Karpas-422 (cell line): ENCODE measurements around the gene CCNT2. TPM values are rescaled to one million over a fixed set of nuclear protein-coding genes. Genes with fewer than 3 reads are reported as not detected.

Experiments
- DNase-seq: peaks from one replicate; pipeline ENCODE4 v3.0.0-alpha.2; 2015
- H2AFZ ChIP-seq: fragments of 200-600 bp; sonication (generic); 2 replicates; pipeline ENCODE4 v1.6.1; 2014; ENCODE audit warnings: antibody characterized with exemption, low read length, mixed read lengths
- H3K27ac ChIP-seq: fragments of 200-600 bp; sonication (generic); 2 replicates; pipeline ENCODE4 v1.5.1; 2014; ENCODE audit warnings: mild to moderate bottlenecking, low read length, moderate library complexity
- H3K27me3 ChIP-seq: fragments of 200-600 bp; sonication (generic); 2 replicates; pipeline ENCODE4 v1.6.1; 2014; ENCODE audit warnings: low read length, mixed read lengths
- H3K36me3 ChIP-seq: fragments of 200-600 bp; sonication (generic); 2 replicates; pipeline ENCODE4 v1.6.1; 2014; ENCODE audit warnings: low read length, mixed read lengths; ENCODE audit not compliant: insufficient read depth
- H3K4me1 ChIP-seq: fragments of 200-600 bp; sonication (generic); 2 replicates; pipeline ENCODE4 v1.6.1; 2014; ENCODE audit warnings: mild to moderate bottlenecking, low read length, mixed read lengths
- H3K4me2 ChIP-seq: fragments of 200-600 bp; sonication (generic); 2 replicates; pipeline ENCODE4 v1.6.1; 2014; ENCODE audit warnings: low read length, low read depth, mild to moderate bottlenecking; ENCODE audit not compliant: poor library complexity, severe bottlenecking
- H3K4me3 ChIP-seq: fragments of 200-600 bp; sonication (generic); 2 replicates; pipeline ENCODE4 v1.5.1; 2014; ENCODE audit warnings: mild to moderate bottlenecking, antibody characterized with exemption, low read length, mixed read lengths
- H3K79me2 ChIP-seq: fragments of 200-600 bp; sonication (generic); 2 replicates; pipeline ENCODE4 v1.6.1; 2014; ENCODE audit warnings: mild to moderate bottlenecking, low read length, mixed read lengths
- H3K9ac ChIP-seq: fragments of 200-600 bp; sonication (generic); 2 replicates; pipeline ENCODE4 v1.6.0; 2014; ENCODE audit warnings: low read length
- H3K9me2 ChIP-seq: fragments of 200-600 bp; sonication (generic), shearing (Covaris generic); replicated peaks from 2 replicates; pipeline ENCODE4 v1.6.0; 2014; ENCODE audit warnings: mild to moderate bottlenecking, low read length, moderate library complexity; ENCODE audit not compliant: insufficient read depth
- H3K9me3 ChIP-seq: fragments of 300-700, 200-600 bp; sonication (generic); 2 replicates; pipeline ENCODE4 v1.6.1; 2014; ENCODE audit warnings: low read length, mixed read lengths
- H4K20me1 ChIP-seq: fragments of 200-600 bp; sonication (generic); 2 replicates; pipeline ENCODE4 v1.6.1; 2014; ENCODE audit warnings: mild to moderate bottlenecking, antibody characterized with exemption, low read length, low read depth; ENCODE audit not compliant: insufficient read depth
- total RNA-seq: library from RNA; depleted of rRNA; stranded (reverse); fragments of >200 nt; shearing (Covaris generic); gene quantifications from 2 replicates; pipeline ENCODE4 v1.2.3, GENCODE V29; 2014; ENCODE audit warnings: low replicate concordance

The CCNT2 gene
- total RNA-seq, 1 experiment from 2014 or later: 42.9 TPM

- H3K4me2 ChIP-seq: no peak overlapping the region
- H3K79me2 ChIP-seq: peaks cover 85% of the 10 kb centered on the region
- DNase-seq: no peak
- H3K4me1 ChIP-seq: peaks cover 27% of the 10 kb centered on the region
- no peak overlapping the region for H3K4me3 ChIP-seq
- no peak overlapping the region for H2AFZ ChIP-seq
- no peak overlapping the region for H3K27ac ChIP-seq
- H3K9me2 ChIP-seq: no peaks in the 10 kb centered on the region
- no peak overlapping the region for H3K9ac ChIP-seq
- peaks cover 20% of the 10 kb centered on the region for H4K20me1 ChIP-seq
- H3K36me3 ChIP-seq: peaks cover 56% of the 10 kb centered on the region
- no peaks in the 10 kb centered on the region for H3K9me3 ChIP-seq
- no peaks in the 10 kb centered on the region for H3K27me3 ChIP-seq
These were observed 26.4 kb downstream of the CCNT2 start for GRCh38 chr2:134944975-134945374.

DNA sequence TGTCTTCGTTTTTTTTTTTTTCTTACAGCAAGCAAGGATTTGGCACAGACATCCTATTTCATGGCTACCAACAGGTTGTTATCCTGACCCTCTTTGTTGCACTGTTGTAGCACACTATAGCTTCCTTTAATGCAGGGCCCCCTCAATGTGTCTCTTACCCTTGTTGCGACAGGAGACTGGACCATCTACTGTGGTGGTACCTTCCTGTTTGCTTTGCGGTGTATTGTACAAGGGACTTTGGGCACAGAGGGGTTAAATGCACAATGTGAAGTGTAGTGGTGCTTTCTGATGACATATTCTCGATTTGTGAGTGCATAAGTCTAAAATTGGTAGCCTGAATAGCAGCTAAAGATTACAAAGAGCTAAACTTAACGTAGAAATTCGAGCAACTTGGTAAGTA, 27.5 kb downstream of the CCNT2 start:
- peaks cover 24% of the 10 kb centered on the region for H4K20me1 ChIP-seq

GRCh38 chr2:134949981-134950708, 31.5 kb downstream of the CCNT2 start:
- Histone ChIP-seq H4K20me1 (0 out of 2 replicates have a peak, but pooled peaks cover 6% of the 10 kb centered on the region), H3K79me2 (peaks cover 64% of the 10 kb centered on the region), H3K4me1 (no peaks in the 10 kb centered on the region)

More for the DNA sequence above, 27.5 kb downstream of the CCNT2 start:
- H3K27me3 ChIP-seq: no peaks in the 10 kb centered on the region
- H3K27ac ChIP-seq: no peak overlapping the region
- no peak for DNase-seq
- no peak overlapping the region for H3K4me3 ChIP-seq
- H3K4me1 ChIP-seq: peaks cover 27% of the 10 kb centered on the region
- peaks cover 65% of the 10 kb centered on the region for H3K36me3 ChIP-seq
- no peak overlapping the region for H2AFZ ChIP-seq
- H3K9ac ChIP-seq: no peak overlapping the region
- H3K79me2 ChIP-seq: peaks cover 87% of the 10 kb centered on the region
- no peak overlapping the region for H3K4me2 ChIP-seq
- no peaks in the 10 kb centered on the region for H3K9me2 ChIP-seq
- no peaks in the 10 kb centered on the region for H3K9me3 ChIP-seq

DNA sequence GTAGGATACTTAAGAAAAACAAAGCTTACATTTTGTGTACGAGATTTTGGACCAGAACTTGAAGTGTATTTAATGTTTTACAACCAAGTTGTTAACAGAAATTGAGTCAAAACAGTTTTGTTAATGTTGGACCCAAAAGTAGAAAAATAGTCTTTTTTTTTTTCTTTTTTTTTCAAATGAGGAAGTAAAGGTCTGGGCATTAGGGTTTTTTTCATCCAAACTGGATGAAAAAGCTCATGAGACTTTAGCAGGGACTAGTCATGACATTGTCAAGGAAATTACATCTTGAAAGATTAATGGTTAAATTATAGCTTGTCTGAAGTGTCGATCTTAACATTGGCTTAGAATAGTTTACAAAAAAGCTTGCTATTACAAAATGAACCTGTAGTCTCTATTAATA, 32.3 kb downstream of the CCNT2 start:
- no peaks in the 10 kb centered on the region for H3K9me3 ChIP-seq
- no peak overlapping the region for H3K9ac ChIP-seq
- peaks cover 79% of the 10 kb centered on the region for H3K36me3 ChIP-seq
- no peaks in the 10 kb centered on the region for H3K9me2 ChIP-seq
- peaks cover 59% of the 10 kb centered on the region for H3K79me2 ChIP-seq
- DNase-seq: no peak
- no peak overlapping the region for H3K27ac ChIP-seq
- H2AFZ ChIP-seq: no peak overlapping the region
- H3K4me3 ChIP-seq: no peak overlapping the region
- H4K20me1 ChIP-seq: peaks cover 7% of the 10 kb centered on the region; the same call in 1 of the 2 replicates
- H3K4me1 ChIP-seq: peaks cover 2% of the 10 kb centered on the region; the same call in 1 of the 2 replicates
- H3K4me2 ChIP-seq: no peak overlapping the region
- no peaks in the 10 kb centered on the region for H3K27me3 ChIP-seq

More at GRCh38 chr2:134949981-134950708, 31.5 kb downstream of the CCNT2 start:
- H3K9me2 ChIP-seq: no peaks in the 10 kb centered on the region
- H3K4me3 ChIP-seq: no peak overlapping the region
- H3K27ac ChIP-seq: no peak overlapping the region
- no peak for DNase-seq
- peaks cover 79% of the 10 kb centered on the region for H3K36me3 ChIP-seq
- no peak overlapping the region for H2AFZ ChIP-seq
- H3K4me2 ChIP-seq: no peak overlapping the region
- no peaks in the 10 kb centered on the region for H3K9me3 ChIP-seq
- H3K27me3 ChIP-seq: no peaks in the 10 kb centered on the region
- no peak overlapping the region for H3K9ac ChIP-seq

DNA sequence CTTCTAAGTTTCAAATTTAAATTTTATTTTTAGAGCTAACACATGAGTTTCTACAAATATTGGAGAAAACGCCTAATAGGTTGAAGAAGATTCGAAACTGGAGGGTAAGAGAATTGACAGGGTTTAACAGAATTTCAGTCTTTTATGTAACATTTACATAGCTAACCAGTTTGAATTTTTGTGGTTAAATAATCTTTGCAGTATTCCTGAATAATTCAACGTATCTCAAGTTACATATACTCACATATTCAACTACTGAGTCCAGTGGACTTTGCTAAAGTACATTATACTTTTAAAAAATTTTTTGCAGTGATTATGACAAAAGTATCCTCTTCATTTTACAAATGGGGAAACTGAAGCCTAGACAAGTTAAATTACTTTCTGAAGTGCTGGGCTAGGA, 34.0 kb downstream of the CCNT2 start:
- Histone ChIP-seq H3K36me3 (peaks cover 87% of the 10 kb centered on the region), H4K20me1 (peaks cover 19% of the 10 kb centered on the region), H3K79me2 (peaks cover 54% of the 10 kb centered on the region), H2AFZ (no peak overlapping the region), H3K4me1 (peaks cover 14% of the 10 kb centered on the region), H3K4me3 (no peak overlapping the region), H3K9me2 (no peaks in the 10 kb centered on the region), H3K9me3 (no peaks in the 10 kb centered on the region), H3K9ac (no peak overlapping the region), H3K4me2 (no peak overlapping the region), H3K27me3 (no peaks in the 10 kb centered on the region), H3K27ac (no peak overlapping the region)
- DNase-seq: no peak

DNA sequence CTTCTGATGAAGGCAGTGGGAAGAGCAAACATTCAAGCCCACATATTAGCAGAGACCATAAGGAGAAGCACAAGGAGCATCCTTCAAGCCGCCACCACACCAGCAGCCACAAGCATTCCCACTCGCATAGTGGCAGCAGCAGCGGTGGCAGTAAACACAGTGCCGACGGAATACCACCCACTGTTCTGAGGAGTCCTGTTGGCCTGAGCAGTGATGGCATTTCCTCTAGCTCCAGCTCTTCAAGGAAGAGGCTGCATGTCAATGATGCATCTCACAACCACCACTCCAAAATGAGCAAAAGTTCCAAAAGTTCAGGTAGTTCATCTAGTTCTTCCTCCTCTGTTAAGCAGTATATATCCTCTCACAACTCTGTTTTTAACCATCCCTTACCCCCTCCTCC, 35.4 kb downstream of the CCNT2 start:
- H3K9me2 ChIP-seq: no peaks in the 10 kb centered on the region

DNA sequence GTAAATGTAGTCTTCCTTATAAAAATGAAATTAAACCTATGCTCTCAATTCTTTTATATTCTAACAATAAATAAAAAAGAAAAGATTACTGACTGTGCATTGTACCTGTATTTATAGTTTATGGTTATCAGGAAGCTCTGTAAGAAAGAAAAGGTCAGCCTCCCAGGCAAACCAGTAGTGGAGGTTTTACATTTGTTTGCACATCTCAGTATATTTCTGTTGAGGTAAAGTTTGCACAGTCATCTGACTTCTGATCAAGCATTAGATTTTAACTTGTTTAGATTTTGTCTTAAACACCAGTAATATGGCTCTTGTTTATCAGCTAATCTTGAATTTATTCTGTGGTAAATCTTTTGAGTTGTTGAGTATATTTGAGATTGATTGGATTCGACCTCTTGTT, 37.1 kb downstream of the CCNT2 start:
- no peaks in the 10 kb centered on the region for H3K9me2 ChIP-seq
- no peaks in the 10 kb centered on the region for H3K27me3 ChIP-seq
- no peaks in the 10 kb centered on the region for H3K9me3 ChIP-seq
- DNase-seq: no peak
- H3K4me3 ChIP-seq: no peak overlapping the region
- peaks cover 14% of the 10 kb centered on the region for H4K20me1 ChIP-seq
- H2AFZ ChIP-seq: no peak overlapping the region
- H3K4me2 ChIP-seq: no peak overlapping the region
- H3K9ac ChIP-seq: no peak overlapping the region
- H3K27ac ChIP-seq: no peak overlapping the region
- H3K4me1 ChIP-seq: peaks cover 14% of the 10 kb centered on the region
- H3K36me3 ChIP-seq: peaks cover 77% of the 10 kb centered on the region; the same call in 1 of the 2 replicates
- H3K79me2 ChIP-seq: peaks cover 26% of the 10 kb centered on the region

More for the DNA sequence above, 35.4 kb downstream of the CCNT2 start:
- Histone ChIP-seq H3K27me3 (no peaks in the 10 kb centered on the region), H3K4me1 (peaks cover 14% of the 10 kb centered on the region), H3K4me3 (no peak overlapping the region), H3K4me2 (no peak overlapping the region), H2AFZ (no peak overlapping the region), H3K9ac (no peak overlapping the region), H3K9me3 (no peaks in the 10 kb centered on the region), H3K36me3 (peaks cover 90% of the 10 kb centered on the region; the same call in 1 of the 2 replicates), H3K27ac (no peak overlapping the region), H3K79me2 (peaks cover 41% of the 10 kb centered on the region), H4K20me1 (peaks cover 19% of the 10 kb centered on the region)
- no peak for DNase-seq

DNA sequence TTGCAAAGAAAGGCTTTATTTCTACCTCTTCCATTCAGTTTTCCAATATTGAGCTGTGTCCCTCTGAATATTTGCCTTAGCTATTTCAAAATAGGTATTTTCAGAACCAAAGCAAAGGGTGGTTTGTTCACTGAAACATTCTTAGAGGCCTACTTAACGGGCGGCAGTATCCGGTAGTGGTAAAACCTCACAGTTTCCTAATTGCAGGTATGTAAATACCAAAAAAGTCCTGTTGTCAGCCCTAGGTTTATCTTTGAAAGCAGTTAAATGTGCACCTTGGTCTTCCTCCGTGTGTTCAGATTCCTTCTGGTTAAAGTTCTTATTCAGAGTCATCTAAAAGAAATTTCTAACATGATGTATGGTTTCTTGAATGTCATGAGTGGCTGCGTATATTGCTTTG, 38.9 kb downstream of the CCNT2 start:
- H3K4me3 ChIP-seq: no peak overlapping the region
- H3K27ac ChIP-seq: no peak overlapping the region
- no peak overlapping the region for H3K4me2 ChIP-seq
- no peaks in the 10 kb centered on the region for H3K27me3 ChIP-seq
- H3K4me1 ChIP-seq: peaks cover 14% of the 10 kb centered on the region
- H3K9me3 ChIP-seq: no peaks in the 10 kb centered on the region
- no peak overlapping the region for H3K9ac ChIP-seq
- peaks cover 11% of the 10 kb centered on the region for H3K79me2 ChIP-seq
- H2AFZ ChIP-seq: no peak overlapping the region
- H4K20me1 ChIP-seq: peaks cover 13% of the 10 kb centered on the region
- DNase-seq: no peak
- H3K9me2 ChIP-seq: no peaks in the 10 kb centered on the region
- H3K36me3 ChIP-seq: peaks cover 61% of the 10 kb centered on the region; the same call in 1 of the 2 replicates
